ENCODE measurements around the gene SLAIN1. TPM values are rescaled to one million over a fixed set of nuclear protein-coding genes. Genes with fewer than 3 reads are reported as not detected.
A peak's percentile ranks its signal among the peaks of the same experiment; 100 is the strongest.

The SLAIN1 gene
- total and polyA plus RNA-seq, 2 of the 13 experiments (the other 11 are each of a cell fraction or from before 2014, with no cell fraction given), result 1.2 to 4.5 TPM

DNA sequence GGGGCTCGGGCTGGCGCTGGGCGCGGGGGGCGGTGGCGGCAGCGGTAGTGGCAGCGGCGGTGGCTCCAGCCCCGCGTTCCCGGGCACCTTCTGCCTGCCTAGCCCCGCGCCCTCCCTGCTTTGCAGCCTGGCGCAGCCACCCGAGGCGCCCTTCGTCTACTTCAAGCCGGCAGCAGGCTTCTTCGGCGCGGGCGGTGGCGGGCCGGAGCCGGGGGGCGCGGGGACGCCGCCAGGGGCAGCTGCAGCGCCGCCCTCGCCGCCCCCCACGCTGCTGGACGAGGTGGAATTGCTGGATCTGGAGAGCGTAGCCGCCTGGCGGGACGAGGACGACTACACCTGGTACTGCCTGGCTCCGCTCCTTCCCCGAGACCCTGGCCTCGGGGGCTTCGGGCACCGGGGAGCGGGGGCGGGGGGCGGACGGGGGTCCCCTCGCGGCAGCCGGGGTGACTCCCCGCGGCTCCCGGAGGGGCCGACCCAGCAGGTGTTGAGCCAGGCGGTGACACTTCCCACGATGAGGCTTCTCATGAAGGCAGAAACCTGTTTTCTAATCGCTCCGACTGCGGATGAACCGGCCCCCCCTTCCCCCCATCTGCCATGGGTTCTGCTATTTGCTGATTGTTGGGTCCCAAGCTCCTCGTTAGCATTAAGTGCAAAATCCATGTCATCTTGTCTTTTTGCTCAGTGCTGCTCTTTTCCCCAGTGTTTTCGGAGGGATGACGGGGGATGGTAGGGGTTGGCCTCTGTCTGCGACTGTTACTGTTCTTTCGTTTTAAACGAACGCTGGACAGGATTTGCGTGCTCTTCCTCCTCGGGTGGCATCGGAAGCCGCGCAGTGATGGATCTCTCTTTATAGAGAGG is 943 bp downstream of the SLAIN1 start:
- peaks cover under 1% of the 10 kb centered on the region for H3K4me1 ChIP-seq (ENCODE audit: insufficient read depth, low read length)
- no peaks in the 10 kb centered on the region for H3K79me2 ChIP-seq (ENCODE audit: insufficient read depth, low read length)
- in situ Hi-C loops (cut with HindIII; ENCODE audit: extremely low pct_ligation_motif_present, low pct_unique_long_range_greater_than_20kb), result no loop called here
- H3K4me3 ChIP-seq (replicated peaks in 1 of 3; ENCODE audit: insufficient read depth in 1 of 3, low read depth in 2 of 3, low read length in 3 of 3), result peak overlapping the region; percentile 50 to 76 (median 58)
- intact Hi-C loops (cut with micrococcal nuclease; ENCODE audit: unreplicated experiment), result loop anchor here (5.0 kb wide), 1 partner anchor 371 kb away; the partner anchor contains the start of gene MYCBP2
- H2AFZ ChIP-seq (ENCODE audit: low read length), result no peak overlapping the region
- peak; percentile 83 for ATAC-seq
- FAIRE-seq, result no peak
- H3K36me3 ChIP-seq (replicated peaks in 1 of 2; ENCODE audit: control insufficient read depth in 1 of 2, insufficient read depth in 2 of 2, low read length in 2 of 2), result no peaks in the 10 kb centered on the region
- ChIA-PET POLR2A (interaction anchor here (0.6 kb wide), 1 partner anchor 42 kb away, joined by 4 read pairs; no protein-coding TSS in a partner anchor), CTCF (ENCODE audit: low intra/inter-chr PET ratio, low total read pairs) (no interaction called here)
- no peak overlapping the region for H3K27ac ChIP-seq (ENCODE audit: extremely low read length, insufficient read depth, low read length)
- no peaks in the 10 kb centered on the region for H3K9me3 ChIP-seq (ENCODE audit: low read length)
- DNase-seq (ENCODE audit: low spot score), result no peak
- no peak overlapping the region for H3K9ac ChIP-seq (ENCODE audit: insufficient read depth, low read depth, low read length)
- TF ChIP-seq, protein P1, sequence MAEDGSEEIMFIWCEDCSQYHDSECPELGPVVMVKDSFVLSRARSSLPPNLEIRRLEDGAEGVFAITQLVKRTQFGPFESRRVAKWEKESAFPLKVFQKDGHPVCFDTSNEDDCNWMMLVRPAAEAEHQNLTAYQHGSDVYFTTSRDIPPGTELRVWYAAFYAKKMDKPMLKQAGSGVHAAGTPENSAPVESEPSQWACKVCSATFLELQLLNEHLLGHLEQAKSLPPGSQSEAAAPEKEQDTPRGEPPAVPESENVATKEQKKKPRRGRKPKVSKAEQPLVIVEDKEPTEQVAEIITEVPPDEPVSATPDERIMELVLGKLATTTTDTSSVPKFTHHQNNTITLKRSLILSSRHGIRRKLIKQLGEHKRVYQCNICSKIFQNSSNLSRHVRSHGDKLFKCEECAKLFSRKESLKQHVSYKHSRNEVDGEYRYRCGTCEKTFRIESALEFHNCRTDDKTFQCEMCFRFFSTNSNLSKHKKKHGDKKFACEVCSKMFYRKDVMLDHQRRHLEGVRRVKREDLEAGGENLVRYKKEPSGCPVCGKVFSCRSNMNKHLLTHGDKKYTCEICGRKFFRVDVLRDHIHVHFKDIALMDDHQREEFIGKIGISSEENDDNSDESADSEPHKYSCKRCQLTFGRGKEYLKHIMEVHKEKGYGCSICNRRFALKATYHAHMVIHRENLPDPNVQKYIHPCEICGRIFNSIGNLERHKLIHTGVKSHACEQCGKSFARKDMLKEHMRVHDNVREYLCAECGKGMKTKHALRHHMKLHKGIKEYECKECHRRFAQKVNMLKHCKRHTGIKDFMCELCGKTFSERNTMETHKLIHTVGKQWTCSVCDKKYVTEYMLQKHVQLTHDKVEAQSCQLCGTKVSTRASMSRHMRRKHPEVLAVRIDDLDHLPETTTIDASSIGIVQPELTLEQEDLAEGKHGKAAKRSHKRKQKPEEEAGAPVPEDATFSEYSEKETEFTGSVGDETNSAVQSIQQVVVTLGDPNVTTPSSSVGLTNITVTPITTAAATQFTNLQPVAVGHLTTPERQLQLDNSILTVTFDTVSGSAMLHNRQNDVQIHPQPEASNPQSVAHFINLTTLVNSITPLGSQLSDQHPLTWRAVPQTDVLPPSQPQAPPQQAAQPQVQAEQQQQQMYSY (CRISPR knock-in tag; IDR thresholded peaks at IDR 0.05), result 0 out of 2 replicates have a peak, but pooled peaks have one; percentile 4
- TF ChIP-seq EZH2 (conservative IDR thresholded peaks at IDR 0.05; ENCODE audit: low read depth, low read length) (0 out of 2 replicates have a peak, but pooled peaks have one; percentile 34), TBX2 (CRISPR knock-in tag; IDR thresholded peaks at IDR 0.05; ENCODE audit: borderline replicate concordance) (no peak), CBX2 (IDR thresholded peaks at IDR 0.05; ENCODE audit: low read depth, low read length) (0 out of 2 replicates have a peak, but pooled peaks have one; percentile 60), CBX2 (CRISPR knock-in tag; IDR thresholded peaks at IDR 0.05; ENCODE audit: low read depth) (no peak), ZNF263 (CRISPR knock-in tag; IDR thresholded peaks at IDR 0.05) (peak; percentile 39; the same call in 1 of the 2 replicates)
- TSS peak; percentile 43 for BruUV-seq (replicated peaks)
- H3K4me2 ChIP-seq (ENCODE audit: low read depth, low read length), result peak overlapping the region; percentile 96
- 4% methylated on average over 14 of the region's 75 CpGs for WGBS (ENCODE audit: low lambda C conversion rate)
- H3K27me3 ChIP-seq (ENCODE audit: control insufficient read depth in 1 of 2, insufficient read depth in 2 of 2, low read length in 2 of 2), result peaks cover 3 to 21% of the 10 kb centered on the region in 2 experiments; a peak in 3 of 5 replicates
- H4K20me1 ChIP-seq (ENCODE audit: insufficient read depth, low read length), result no peaks in the 10 kb centered on the region

All from HepG2 (cell line).